ENCODE data around the gene ZKSCAN3. TPM values are rescaled to one million over a fixed set of nuclear protein-coding genes. Genes with fewer than 3 reads are reported as not detected.
"Not testable (repeated sequence)": the region's sequence is repeated elsewhere in the genome, so short reads cannot be mapped to it uniquely, and the experiment has no call there.

The ZKSCAN3 gene
- total RNA-seq, 4 donors from 2014 or later: 2.9 to 6.7 (median 4.3) TPM

- H3K4me3 ChIP-seq (ENCODE audit: low read depth, poor library complexity, severe bottlenecking): peak overlapping the region; percentile 41
- intact Hi-C loops (cut with DNase I; ENCODE audit: low total_unique reads): no loop called here
- DNase-seq (ENCODE audit: low spot score in 2 of 2): peak; percentile 87 to 93
- 2 to 4% methylated on average over 17 to 19 of the region's 19 CpGs for WGBS, 2 donors
- TF ChIP-seq POLR2A (IDR thresholded peaks at IDR 0.05): no peak
- peak in 2 of 3 donors; percentile 79 to 85 for TF ChIP-seq CTCF (IDR thresholded peaks at IDR 0.05)
Observed at GRCh38 chr6:28355743-28356665, 6.3 kb downstream of the ZKSCAN3 start.

- DNase-seq (ENCODE audit: low spot score in 2 of 2): no peak
- no peak overlapping the region for H3K4me3 ChIP-seq (ENCODE audit: low read depth, poor library complexity, severe bottlenecking)
- intact Hi-C loops (cut with DNase I; ENCODE audit: low total_unique reads): no loop called here
- TF ChIP-seq CTCF (IDR thresholded peaks at IDR 0.05): no peak
- TF ChIP-seq POLR2A (IDR thresholded peaks at IDR 0.05): no peak
- WGBS, 2 donors: 76 to 82% methylated on average over 6 to 7 of the region's 7 CpGs
Observed at GRCh38 chr6:28356666-28357020, 6.9 kb downstream of the ZKSCAN3 start.

GRCh38 chr6:28357036-28357435 is 7.3 kb downstream of the ZKSCAN3 start:
- intact Hi-C loops (cut with DNase I; ENCODE audit: low total_unique reads): no loop called here
- no peak overlapping the region for H3K4me3 ChIP-seq (ENCODE audit: low read depth, poor library complexity, severe bottlenecking)
- no peak for TF ChIP-seq CTCF (IDR thresholded peaks at IDR 0.05)
- no peak for TF ChIP-seq POLR2A (IDR thresholded peaks at IDR 0.05)
- DNase-seq (ENCODE audit: low spot score in 2 of 2): no peak
- WGBS, 2 donors: 72 to 86% methylated on average over 6 of the region's 6 CpGs

- DNase-seq (ENCODE audit: low spot score in 2 of 2); H3K4me3 ChIP-seq (ENCODE audit: low read depth, poor library complexity, severe bottlenecking); intact Hi-C loops (cut with DNase I; ENCODE audit: low total_unique reads): not testable (repeated sequence)
- 94 to 95% methylated on average over 16 of the region's 16 CpGs for WGBS, 2 donors
Observed at GRCh38 chr6:28359562-28359961, 9.8 kb downstream of the ZKSCAN3 start.

GRCh38 chr6:28360961-28361360 is 11.2 kb downstream of the ZKSCAN3 start:
- intact Hi-C loops (cut with DNase I; ENCODE audit: low total_unique reads): loop anchor here (5.0 kb wide), 1 partner anchor 276 kb away; no protein-coding TSS in a partner anchor
- 91 to 94% methylated on average over 2 of the region's 2 CpGs for WGBS, 2 donors
- H3K4me3 ChIP-seq (ENCODE audit: low read depth, poor library complexity, severe bottlenecking): no peak overlapping the region
- DNase-seq (ENCODE audit: low spot score in 2 of 2): no peak
- TF ChIP-seq POLR2A (IDR thresholded peaks at IDR 0.05) (no peak), CTCF (IDR thresholded peaks at IDR 0.05) (no peak)

- intact Hi-C loops (cut with DNase I; ENCODE audit: low total_unique reads); H3K4me3 ChIP-seq (ENCODE audit: low read depth, poor library complexity, severe bottlenecking); DNase-seq (ENCODE audit: low spot score in 2 of 2): not testable (repeated sequence)
- 93 to 97% methylated on average over 4 of the region's 4 CpGs for WGBS, 2 donors
Observed at GRCh38 chr6:28365590-28365989, 15.8 kb downstream of the ZKSCAN3 start.

- DNase-seq (ENCODE audit: low spot score in 2 of 2): no peak
- intact Hi-C loops (cut with DNase I; ENCODE audit: low total_unique reads): no loop called here
- no peak overlapping the region for H3K4me3 ChIP-seq (ENCODE audit: low read depth, poor library complexity, severe bottlenecking)
- WGBS, 2 donors: 79 to 86% methylated on average over 4 of the region's 4 CpGs
- TF ChIP-seq CTCF (IDR thresholded peaks at IDR 0.05) (no peak), POLR2A (IDR thresholded peaks at IDR 0.05) (no peak)
Observed at GRCh38 chr6:28368522-28368921, 18.8 kb downstream of the ZKSCAN3 start.

All from lower leg skin (tissue), 4 donors.